Liver (tissue), 9 donors: Measurements from ENCODE around the gene PPP6R3. TPM values are rescaled to one million over a fixed set of nuclear protein-coding genes. Genes with fewer than 3 reads are reported as not detected.

Experiments
- DNase-seq: peaks from one replicate; pipeline ENCODE4 v3.0.0-alpha.2; 2017; ENCODE audit warnings: low spot score
- H3K27ac ChIP-seq, 2 donors: one replicate each; pipeline ENCODE4 v1.7.0; 2013; ENCODE audit warnings: inconsistent platforms in 2 of 2, low read length in 2 of 2, control low read depth in 1 of 2, low read depth in 1 of 2, mild to moderate bottlenecking in 1 of 2
- H3K27me3 ChIP-seq, 4 donors: one replicate each; pipeline versions ENCODE4 v1.6.1 to v1.7.0; 2013; ENCODE audit warnings: low read length in 3 of 4, inconsistent platforms in 1 of 4, mild to moderate bottlenecking in 1 of 4, moderate library complexity in 1 of 4; ENCODE audit not compliant: control insufficient read depth in 4 of 4, insufficient read depth in 4 of 4
- H3K36me3 ChIP-seq, 4 donors: one replicate each; pipeline versions ENCODE4 v1.6.1 to v1.7.0; 2013; ENCODE audit warnings: low read length in 3 of 4, mild to moderate bottlenecking in 3 of 4, low read depth in 1 of 4, moderate library complexity in 1 of 4; ENCODE audit not compliant: control insufficient read depth in 4 of 4, insufficient read depth in 3 of 4
- H3K4me1 ChIP-seq, 4 donors: one replicate each; pipeline versions ENCODE4 v1.6.1 to v1.7.0; 2013; ENCODE audit warnings: low read length in 3 of 4, mild to moderate bottlenecking in 3 of 4, moderate library complexity in 1 of 4; ENCODE audit not compliant: control insufficient read depth in 4 of 4, insufficient read depth in 4 of 4
- H3K4me3 ChIP-seq, 3 donors: one replicate each; pipeline versions ENCODE4 v1.6.1 to v1.7.0; 2013; ENCODE audit warnings: low read length in 3 of 3, control low read depth in 1 of 3, low read depth in 1 of 3, mild to moderate bottlenecking in 1 of 3
- H3K9ac ChIP-seq, 2 donors: one replicate each; pipeline ENCODE4 v1.7.0; 2013; ENCODE audit warnings: low read length in 2 of 2, mild to moderate bottlenecking in 2 of 2, moderate library complexity in 2 of 2, control low read depth in 1 of 2, low read depth in 1 of 2
- H3K9me3 ChIP-seq, 4 donors: one replicate each; pipeline versions ENCODE4 v1.6.1 to v1.7.0; 2013; ENCODE audit warnings: low read length in 3 of 4; ENCODE audit not compliant: control insufficient read depth in 4 of 4
- FOXA1 ChIP-seq: IDR thresholded peaks from 2 replicates; pipeline ENCODE4 v1.6.1; 2016; ENCODE audit warnings: antibody characterized with exemption
- HNF4A ChIP-seq, 2 donors: conservative IDR thresholded peaks; 2 replicates each; pipeline ENCODE4 v1.6.1; 2016; ENCODE audit warnings: antibody characterized with exemption in 2 of 2, mild to moderate bottlenecking in 2 of 2
- HNF4G ChIP-seq: IDR thresholded peaks from 2 replicates; pipeline ENCODE4 v1.6.1; 2016; ENCODE audit warnings: antibody characterized with exemption
- JUND ChIP-seq, 2 donors: IDR thresholded peaks; 2 replicates each; pipeline ENCODE4 v1.6.1; 2016; ENCODE audit warnings: antibody characterized with exemption in 2 of 2
- NR2F2 ChIP-seq: IDR thresholded peaks from 2 replicates; pipeline ENCODE4 v1.6.1; 2016; ENCODE audit warnings: antibody characterized with exemption
- RAD21 ChIP-seq, 2 donors: IDR thresholded peaks; 2 replicates each; pipeline ENCODE4 v1.6.1; 2016; ENCODE audit warnings: antibody characterized with exemption in 2 of 2, mild to moderate bottlenecking in 2 of 2
- RXRA ChIP-seq, 2 donors: IDR thresholded peaks; 2 replicates each; pipeline ENCODE4 v1.6.1; 2017 to 2018; ENCODE audit warnings: antibody characterized with exemption in 2 of 2, mild to moderate bottlenecking in 1 of 2
- SP1 ChIP-seq: IDR thresholded peaks from 2 replicates; pipeline ENCODE4 v1.6.1; 2018; ENCODE audit warnings: antibody characterized with exemption, mild to moderate bottlenecking
- TAF1 ChIP-seq: conservative IDR thresholded peaks from 2 replicates; pipeline ENCODE4 v1.6.1; 2016; ENCODE audit warnings: antibody characterized with exemption, mild to moderate bottlenecking
- YY1 ChIP-seq: IDR thresholded peaks from 2 replicates; pipeline ENCODE4 v1.6.1; 2016; ENCODE audit warnings: antibody characterized with exemption, mild to moderate bottlenecking
- WGBS: extraction: QIAGEN DNeasy Blood & Tissue Kit; methylation state at CpG from one replicate; pipeline ENCODE4 v1.1.7; 2013; 5-methylcytosine and 5-hydroxymethylcytosine counted together
- polyA plus RNA-seq, 2 donors: library from polyadenylated mRNA; stranded (reverse) in 1 of 2; unstranded in 1 of 2; fragments of 200-250 nt in 1 of 2; fragments of >200 nt in 1 of 2; fragmentation: Nextera tagmentation in 1 of 2; extraction: Ambion mirVana in 1 of 2; gene quantifications; one replicate each; pipeline versions ENCODE4 v1.2.1 to v1.2.3, GENCODE V29; 2013 to 2015
- total RNA-seq, 2 donors: library from RNA; depleted of rRNA; stranded (reverse); fragments of >200 nt; gene quantifications; one replicate each; pipeline ENCODE4 v1.2.3, GENCODE V29; 2014
- TF ChIP-seq, protein P1 (sequence below): fragments of 150-350 bp; IDR thresholded peaks from 2 replicates; pipeline ENCODE4 v1.5.1; 2017; ENCODE audit warnings: improper control_type of control experiment, low read depth, low read length; ENCODE audit not compliant: missing input control
- TF ChIP-seq, protein P2 (sequence below): IDR thresholded peaks from 2 replicates; pipeline ENCODE4 v1.6.1; 2016; ENCODE audit warnings: antibody characterized with exemption
- TF ChIP-seq, protein P3 (sequence below): IDR thresholded peaks from 2 replicates; pipeline ENCODE4 v1.6.1; 2016; ENCODE audit warnings: antibody characterized with exemption
- TF ChIP-seq, protein P4 (sequence below): IDR thresholded peaks from 2 replicates; pipeline ENCODE4 v1.6.1; 2016; ENCODE audit warnings: antibody characterized with exemption
- TF ChIP-seq, protein P5 (sequence below): IDR thresholded peaks from 2 replicates; pipeline ENCODE4 v1.6.1; 2016; ENCODE audit warnings: antibody characterized with exemption, mild to moderate bottlenecking
- donor health status: healthy.
- donor health status: healthy.
- donor health status: healthy.
- donor health status: healthy.
- donor health status: healthy.

The PPP6R3 gene
- total and polyA plus RNA-seq, 4 donors, result 12.3 to 101 (median 58.1) TPM

DNA sequence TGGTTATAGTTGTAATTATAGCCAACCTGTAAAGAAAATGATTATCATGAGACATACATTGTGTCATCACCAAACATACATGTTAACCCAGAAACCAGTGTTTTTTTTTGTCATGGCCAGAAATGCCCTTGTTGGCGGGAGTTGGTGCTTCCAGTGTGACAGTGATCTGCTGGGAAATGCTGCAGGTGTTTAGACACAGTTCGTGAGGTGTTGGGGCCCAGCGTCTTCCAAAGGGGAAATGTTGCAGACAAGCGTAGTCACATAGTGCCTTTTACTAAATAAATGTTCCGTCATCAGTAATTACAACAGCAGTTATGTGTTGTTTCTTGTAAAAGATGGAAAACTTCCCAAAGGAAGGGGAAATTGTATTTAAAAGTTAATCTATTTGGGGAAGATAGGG lies 131.2 kb downstream of the PPP6R3 start:
- H3K27ac ChIP-seq, result no peak overlapping the region
- H3K36me3 ChIP-seq, result peaks cover 7 to 70% (median 45%) of the 10 kb centered on the region in 4 donors
- DNase-seq, result no peak
- no peaks in the 10 kb centered on the region for H3K4me1 ChIP-seq
- 96% methylated on average over 5 of the region's 5 CpGs for WGBS
- TF ChIP-seq, protein P1, sequence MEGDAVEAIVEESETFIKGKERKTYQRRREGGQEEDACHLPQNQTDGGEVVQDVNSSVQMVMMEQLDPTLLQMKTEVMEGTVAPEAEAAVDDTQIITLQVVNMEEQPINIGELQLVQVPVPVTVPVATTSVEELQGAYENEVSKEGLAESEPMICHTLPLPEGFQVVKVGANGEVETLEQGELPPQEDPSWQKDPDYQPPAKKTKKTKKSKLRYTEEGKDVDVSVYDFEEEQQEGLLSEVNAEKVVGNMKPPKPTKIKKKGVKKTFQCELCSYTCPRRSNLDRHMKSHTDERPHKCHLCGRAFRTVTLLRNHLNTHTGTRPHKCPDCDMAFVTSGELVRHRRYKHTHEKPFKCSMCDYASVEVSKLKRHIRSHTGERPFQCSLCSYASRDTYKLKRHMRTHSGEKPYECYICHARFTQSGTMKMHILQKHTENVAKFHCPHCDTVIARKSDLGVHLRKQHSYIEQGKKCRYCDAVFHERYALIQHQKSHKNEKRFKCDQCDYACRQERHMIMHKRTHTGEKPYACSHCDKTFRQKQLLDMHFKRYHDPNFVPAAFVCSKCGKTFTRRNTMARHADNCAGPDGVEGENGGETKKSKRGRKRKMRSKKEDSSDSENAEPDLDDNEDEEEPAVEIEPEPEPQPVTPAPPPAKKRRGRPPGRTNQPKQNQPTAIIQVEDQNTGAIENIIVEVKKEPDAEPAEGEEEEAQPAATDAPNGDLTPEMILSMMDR, result no peak
- TF ChIP-seq, protein P2, sequence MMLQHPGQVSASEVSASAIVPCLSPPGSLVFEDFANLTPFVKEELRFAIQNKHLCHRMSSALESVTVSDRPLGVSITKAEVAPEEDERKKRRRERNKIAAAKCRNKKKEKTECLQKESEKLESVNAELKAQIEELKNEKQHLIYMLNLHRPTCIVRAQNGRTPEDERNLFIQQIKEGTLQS, result no peak
- no peak for TF ChIP-seq SP1
- TF ChIP-seq TAF1, result no peak
- TF ChIP-seq HNF4A (conservative IDR thresholded peaks at IDR 0.05), result no peak
- no peak for TF ChIP-seq RAD21 (IDR thresholded peaks at IDR 0.05)
- TF ChIP-seq, protein P3, sequence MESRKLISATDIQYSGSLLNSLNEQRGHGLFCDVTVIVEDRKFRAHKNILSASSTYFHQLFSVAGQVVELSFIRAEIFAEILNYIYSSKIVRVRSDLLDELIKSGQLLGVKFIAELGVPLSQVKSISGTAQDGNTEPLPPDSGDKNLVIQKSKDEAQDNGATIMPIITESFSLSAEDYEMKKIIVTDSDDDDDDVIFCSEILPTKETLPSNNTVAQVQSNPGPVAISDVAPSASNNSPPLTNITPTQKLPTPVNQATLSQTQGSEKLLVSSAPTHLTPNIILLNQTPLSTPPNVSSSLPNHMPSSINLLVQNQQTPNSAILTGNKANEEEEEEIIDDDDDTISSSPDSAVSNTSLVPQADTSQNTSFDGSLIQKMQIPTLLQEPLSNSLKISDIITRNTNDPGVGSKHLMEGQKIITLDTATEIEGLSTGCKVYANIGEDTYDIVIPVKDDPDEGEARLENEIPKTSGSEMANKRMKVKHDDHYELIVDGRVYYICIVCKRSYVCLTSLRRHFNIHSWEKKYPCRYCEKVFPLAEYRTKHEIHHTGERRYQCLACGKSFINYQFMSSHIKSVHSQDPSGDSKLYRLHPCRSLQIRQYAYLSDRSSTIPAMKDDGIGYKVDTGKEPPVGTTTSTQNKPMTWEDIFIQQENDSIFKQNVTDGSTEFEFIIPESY, result no peak
- TF ChIP-seq, protein P4, sequence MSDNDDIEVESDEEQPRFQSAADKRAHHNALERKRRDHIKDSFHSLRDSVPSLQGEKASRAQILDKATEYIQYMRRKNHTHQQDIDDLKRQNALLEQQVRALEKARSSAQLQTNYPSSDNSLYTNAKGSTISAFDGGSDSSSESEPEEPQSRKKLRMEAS, result no peak
- TF ChIP-seq NR2F2, result no peak
- TF ChIP-seq FOXA1, result no peak
- no peak for TF ChIP-seq HNF4G
- TF ChIP-seq, protein P5, sequence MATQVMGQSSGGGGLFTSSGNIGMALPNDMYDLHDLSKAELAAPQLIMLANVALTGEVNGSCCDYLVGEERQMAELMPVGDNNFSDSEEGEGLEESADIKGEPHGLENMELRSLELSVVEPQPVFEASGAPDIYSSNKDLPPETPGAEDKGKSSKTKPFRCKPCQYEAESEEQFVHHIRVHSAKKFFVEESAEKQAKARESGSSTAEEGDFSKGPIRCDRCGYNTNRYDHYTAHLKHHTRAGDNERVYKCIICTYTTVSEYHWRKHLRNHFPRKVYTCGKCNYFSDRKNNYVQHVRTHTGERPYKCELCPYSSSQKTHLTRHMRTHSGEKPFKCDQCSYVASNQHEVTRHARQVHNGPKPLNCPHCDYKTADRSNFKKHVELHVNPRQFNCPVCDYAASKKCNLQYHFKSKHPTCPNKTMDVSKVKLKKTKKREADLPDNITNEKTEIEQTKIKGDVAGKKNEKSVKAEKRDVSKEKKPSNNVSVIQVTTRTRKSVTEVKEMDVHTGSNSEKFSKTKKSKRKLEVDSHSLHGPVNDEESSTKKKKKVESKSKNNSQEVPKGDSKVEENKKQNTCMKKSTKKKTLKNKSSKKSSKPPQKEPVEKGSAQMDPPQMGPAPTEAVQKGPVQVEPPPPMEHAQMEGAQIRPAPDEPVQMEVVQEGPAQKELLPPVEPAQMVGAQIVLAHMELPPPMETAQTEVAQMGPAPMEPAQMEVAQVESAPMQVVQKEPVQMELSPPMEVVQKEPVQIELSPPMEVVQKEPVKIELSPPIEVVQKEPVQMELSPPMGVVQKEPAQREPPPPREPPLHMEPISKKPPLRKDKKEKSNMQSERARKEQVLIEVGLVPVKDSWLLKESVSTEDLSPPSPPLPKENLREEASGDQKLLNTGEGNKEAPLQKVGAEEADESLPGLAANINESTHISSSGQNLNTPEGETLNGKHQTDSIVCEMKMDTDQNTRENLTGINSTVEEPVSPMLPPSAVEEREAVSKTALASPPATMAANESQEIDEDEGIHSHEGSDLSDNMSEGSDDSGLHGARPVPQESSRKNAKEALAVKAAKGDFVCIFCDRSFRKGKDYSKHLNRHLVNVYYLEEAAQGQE, result no peak
- H3K27me3 ChIP-seq, result no peaks in the 10 kb centered on the region
- no peak overlapping the region for H3K9ac ChIP-seq
- H3K9me3 ChIP-seq, result no peaks in the 10 kb centered on the region
- H3K4me3 ChIP-seq, result no peak overlapping the region

DNA sequence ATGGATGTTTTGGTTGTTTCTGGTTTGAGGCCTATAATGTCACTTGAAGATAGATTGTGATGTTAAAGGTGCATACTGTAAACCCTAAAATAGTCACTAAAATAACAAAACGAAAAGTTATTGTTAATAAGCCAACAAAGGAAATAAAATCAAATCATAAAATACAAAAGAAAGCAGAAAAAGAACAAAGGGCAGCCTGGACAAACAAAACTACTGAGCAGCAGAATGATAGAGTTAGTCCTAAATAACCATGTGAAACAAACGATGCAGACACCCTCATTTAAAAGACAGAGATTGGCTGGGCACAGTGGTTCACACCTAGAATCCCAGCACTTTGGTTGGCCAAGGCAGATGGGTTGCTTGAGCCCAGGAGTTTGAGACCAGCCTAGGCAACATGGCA lies 132.9 kb downstream of the PPP6R3 start:
- DNase-seq, result no peak
- Histone ChIP-seq H3K27me3 (no peaks in the 10 kb centered on the region), H3K9ac (no peak overlapping the region), H3K9me3 (no peaks in the 10 kb centered on the region), H3K36me3 (peaks cover 6 to 75% (median 56%) of the 10 kb centered on the region in 4 donors), H3K27ac (no peak overlapping the region), H3K4me1 (no peaks in the 10 kb centered on the region), H3K4me3 (no peak overlapping the region)
- 79% methylated on average over 2 of the region's 2 CpGs for WGBS
- no peak for TF ChIP-seq YY1
- TF ChIP-seq TAF1, result no peak
- no peak for TF ChIP-seq JUND (IDR thresholded peaks at IDR 0.05)
- no peak for TF ChIP-seq HNF4G
- TF ChIP-seq, protein P4, result no peak
- no peak for TF ChIP-seq RXRA (IDR thresholded peaks at IDR 0.05)
- no peak for TF ChIP-seq SP1
- TF ChIP-seq, protein P5, result no peak
